ENCODE data around the gene EFR3B. TPM values are rescaled to one million over a fixed set of nuclear protein-coding genes. Genes with fewer than 3 reads are reported as not detected.

The EFR3B gene
- polyA plus RNA-seq, 1 of the 3 experiments (the other 2 are of a cell fraction), result 1.5 TPM

- Histone ChIP-seq H3K79me2 (ENCODE audit: insufficient read depth) (no peaks in the 10 kb centered on the region), H3K27ac (ENCODE audit: low read depth in 2 of 2, low read length in 1 of 2) (peak overlapping the region in 1 of 2 experiments; percentile 55; a peak in 1 of 4 replicates), H3K4me2 (peak overlapping the region; percentile 61), H3K36me3 (replicated peaks in 1 of 2; ENCODE audit: control insufficient read depth in 1 of 2, insufficient read depth in 2 of 2, low read length in 1 of 2) (no peaks in the 10 kb centered on the region), H3F3A (replicated peaks; ENCODE audit: insufficient read depth) (peaks cover 24% of the 10 kb centered on the region), H3K9ac (no peak overlapping the region; the same call in 1 of the 2 replicates), H3K9me3 (no peaks in the 10 kb centered on the region), H3K4me3 (ENCODE audit: low read depth in 2 of 2, low read length in 1 of 2) (peak overlapping the region in 1 of 2 experiments; percentile 3; a peak in 2 of 4 replicates), H3K27me3 (ENCODE audit: insufficient read depth) (no peaks in the 10 kb centered on the region), H2AFZ (ENCODE audit: low read depth) (no peak overlapping the region), H3K4me1 (ENCODE audit: control insufficient read depth in 1 of 2, insufficient read depth in 2 of 2, low read depth in 1 of 2, low read length in 1 of 2) (peaks cover 12 to 24% of the 10 kb centered on the region in 2 experiments), H3K9me2 (no peaks in the 10 kb centered on the region), H4K20me1 (ENCODE audit: insufficient read depth) (peaks cover 74% of the 10 kb centered on the region)
- WGBS (ENCODE audit: low lambda C conversion rate), result 35% methylated on average over 15 of the region's 16 CpGs
- CTCF ChIA-PET, result interaction anchor here (1.1 to 1.4 kb wide), 3 partner anchors 13 to 103 kb away, joined by 3 to 5 read pairs (median 4); no protein-coding TSS in a partner anchor
- POLR2A ChIA-PET, result no interaction called here
- no peak for DNase-seq
- TF ChIP-seq YY1 (IDR thresholded peaks at IDR 0.05; ENCODE audit: low read depth) (no peak), SIN3A (IDR thresholded peaks at IDR 0.05; ENCODE audit: borderline replicate concordance, low read depth, low read length) (no peak), EP300 (IDR thresholded peaks at IDR 0.05; ENCODE audit: borderline replicate concordance in 1 of 2, low read depth in 1 of 2, low read length in 1 of 2) (peak in 1 of 2 experiments; percentile 38; a peak in 1 of 4 replicates), POLR2AphosphoS5 (IDR thresholded peaks at IDR 0.05; ENCODE audit: low read depth, low read length) (peak; percentile 77; the same call in 1 of the 2 replicates), ELF1 (IDR thresholded peaks at IDR 0.05) (no peak), MEF2A (IDR thresholded peaks at IDR 0.05; ENCODE audit: borderline replicate concordance, low read depth) (peak; percentile 28; the same call in 1 of the 2 replicates), PBX3 (IDR thresholded peaks at IDR 0.05) (peak; percentile 81), FOXM1 (IDR thresholded peaks at IDR 0.05; ENCODE audit: low read depth) (no peak), CHD2 (IDR thresholded peaks at IDR 0.05; ENCODE audit: low read length, partially characterized antibody) (no peak), USF1 (IDR thresholded peaks at IDR 0.05; ENCODE audit: borderline replicate concordance, low read depth) (no peak), CTCF (IDR thresholded peaks at IDR 0.05) (no peak), IRF3 (IDR thresholded peaks at IDR 0.05; ENCODE audit: low read depth, low read length) (no peak), TAF1 (IDR thresholded peaks at IDR 0.05; ENCODE audit: borderline replicate concordance, low read depth, low read length) (no peak), RXRA (IDR thresholded peaks at IDR 0.05; ENCODE audit: borderline replicate concordance, low read depth) (peak; percentile 53; the same call in 1 of the 2 replicates), GABPA (IDR thresholded peaks at IDR 0.05; ENCODE audit: low read depth) (no peak), ZBTB33 (IDR thresholded peaks at IDR 0.05; ENCODE audit: borderline replicate concordance, low read depth) (no peak; the same call in 1 of the 2 replicates), FOSL2 (IDR thresholded peaks at IDR 0.05; ENCODE audit: borderline replicate concordance, low read depth) (peak; percentile 90; the same call in 1 of the 2 replicates), RFX5 (IDR thresholded peaks at IDR 0.05; ENCODE audit: low read length) (no peak), SMC3 (IDR thresholded peaks at IDR 0.05; ENCODE audit: low read depth, low read length) (no peak), GATA2 (CRISPR knock-in tag; IDR thresholded peaks at IDR 0.05) (no peak), EZH2phosphoT487 (IDR thresholded peaks at IDR 0.05; ENCODE audit: borderline replicate concordance, low read depth) (no peak), MAX (IDR thresholded peaks at IDR 0.05; ENCODE audit: low read depth) (peak; percentile 49), RAD21 (IDR thresholded peaks at IDR 0.05; ENCODE audit: low read length) (no peak), JUND (IDR thresholded peaks at IDR 0.05) (peak; percentile 89), NFIC (IDR thresholded peaks at IDR 0.05; ENCODE audit: borderline replicate concordance) (peak; percentile 94), NRF1 (IDR thresholded peaks at IDR 0.05; ENCODE audit: low read depth, low read length) (no peak)
These were observed 36.5 kb downstream of the EFR3B start for GRCh38 chr2:25078170-25079049.

All from SK-N-SH (cell line).